ENCODE results near the gene TENM3.
"Not testable (repeated sequence)": the region's sequence is repeated elsewhere in the genome, so short reads cannot be mapped to it uniquely, and the experiment has no call there.

The TENM3 gene

GRCh38 chr4:182243204-182243603, at the start of gene TENM3:
TSS of gene TENM3 (plus strand) at chr4:182243402. CDS start at chr4:182324021, 80,619 bp downstream.
- not testable (repeated sequence) for DNase-seq (ENCODE audit: low read depth); H3K4me3 ChIP-seq (ENCODE audit: low read depth, low read length)

GRCh38 chr4:182194091-182194824, 48.9 kb upstream of the TENM3 start:
- no peak for DNase-seq (ENCODE audit: low read depth)
- TF ChIP-seq, protein P1, sequence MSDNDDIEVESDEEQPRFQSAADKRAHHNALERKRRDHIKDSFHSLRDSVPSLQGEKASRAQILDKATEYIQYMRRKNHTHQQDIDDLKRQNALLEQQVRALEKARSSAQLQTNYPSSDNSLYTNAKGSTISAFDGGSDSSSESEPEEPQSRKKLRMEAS (IDR thresholded peaks at IDR 0.05; ENCODE audit: low read depth, low read length) = no peak
- TF ChIP-seq MYC (IDR thresholded peaks at IDR 0.05; ENCODE audit: low read depth, low read length) = no peak
- TF ChIP-seq, protein P2, sequence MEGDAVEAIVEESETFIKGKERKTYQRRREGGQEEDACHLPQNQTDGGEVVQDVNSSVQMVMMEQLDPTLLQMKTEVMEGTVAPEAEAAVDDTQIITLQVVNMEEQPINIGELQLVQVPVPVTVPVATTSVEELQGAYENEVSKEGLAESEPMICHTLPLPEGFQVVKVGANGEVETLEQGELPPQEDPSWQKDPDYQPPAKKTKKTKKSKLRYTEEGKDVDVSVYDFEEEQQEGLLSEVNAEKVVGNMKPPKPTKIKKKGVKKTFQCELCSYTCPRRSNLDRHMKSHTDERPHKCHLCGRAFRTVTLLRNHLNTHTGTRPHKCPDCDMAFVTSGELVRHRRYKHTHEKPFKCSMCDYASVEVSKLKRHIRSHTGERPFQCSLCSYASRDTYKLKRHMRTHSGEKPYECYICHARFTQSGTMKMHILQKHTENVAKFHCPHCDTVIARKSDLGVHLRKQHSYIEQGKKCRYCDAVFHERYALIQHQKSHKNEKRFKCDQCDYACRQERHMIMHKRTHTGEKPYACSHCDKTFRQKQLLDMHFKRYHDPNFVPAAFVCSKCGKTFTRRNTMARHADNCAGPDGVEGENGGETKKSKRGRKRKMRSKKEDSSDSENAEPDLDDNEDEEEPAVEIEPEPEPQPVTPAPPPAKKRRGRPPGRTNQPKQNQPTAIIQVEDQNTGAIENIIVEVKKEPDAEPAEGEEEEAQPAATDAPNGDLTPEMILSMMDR (IDR thresholded peaks at IDR 0.05; ENCODE audit: low read depth, low read length) = no peak
- TF ChIP-seq POLR2A (IDR thresholded peaks at IDR 0.05; ENCODE audit: extremely low read depth, insufficient read length) = no peak
- no peak overlapping the region for H3K4me3 ChIP-seq (ENCODE audit: low read depth, low read length)

- TF ChIP-seq, protein P2 (IDR thresholded peaks at IDR 0.05; ENCODE audit: low read depth, low read length) = no peak
- TF ChIP-seq POLR2A (IDR thresholded peaks at IDR 0.05; ENCODE audit: extremely low read depth, insufficient read length) (no peak), MYC (IDR thresholded peaks at IDR 0.05; ENCODE audit: low read depth, low read length) (no peak)
- TF ChIP-seq, protein P1 (IDR thresholded peaks at IDR 0.05; ENCODE audit: low read depth, low read length) = no peak
- H3K4me3 ChIP-seq (ENCODE audit: low read depth, low read length) = no peak overlapping the region
- no peak for DNase-seq (ENCODE audit: low read depth)
These were observed 45.6 kb upstream of the TENM3 start for GRCh38 chr4:182197611-182198010.

- no peak for DNase-seq (ENCODE audit: low read depth)
- H3K4me3 ChIP-seq (ENCODE audit: low read depth, low read length) = no peak overlapping the region
- TF ChIP-seq POLR2A (IDR thresholded peaks at IDR 0.05; ENCODE audit: extremely low read depth, insufficient read length) (no peak), MYC (IDR thresholded peaks at IDR 0.05; ENCODE audit: low read depth, low read length) (no peak)
- TF ChIP-seq, protein P1 (IDR thresholded peaks at IDR 0.05; ENCODE audit: low read depth, low read length) = no peak
- TF ChIP-seq, protein P2 (IDR thresholded peaks at IDR 0.05; ENCODE audit: low read depth, low read length) = no peak
These were observed 41.3 kb upstream of the TENM3 start for GRCh38 chr4:182201871-182202270.

DNA sequence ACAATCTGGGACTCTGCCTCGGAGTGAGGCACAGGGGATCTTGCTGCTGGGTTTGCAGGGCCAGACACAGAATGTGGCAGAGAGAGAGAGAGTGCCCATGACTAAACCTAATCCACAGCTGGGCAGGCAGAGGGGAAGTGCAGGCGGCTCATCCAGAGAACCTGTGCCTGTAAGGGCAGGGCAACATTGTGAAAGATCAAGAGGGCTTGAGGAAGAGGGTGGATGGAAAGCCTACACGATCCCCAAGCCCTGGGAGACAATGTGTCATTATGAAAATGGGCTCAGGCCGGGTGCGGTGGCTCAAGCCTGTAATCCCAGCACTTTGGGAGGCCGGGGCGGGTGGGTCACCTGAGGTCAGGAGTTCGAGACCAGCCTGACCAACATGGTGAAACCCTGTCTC, 40.6 kb upstream of the TENM3 start:
- H3K4me3 ChIP-seq (ENCODE audit: low read depth, low read length) = no peak overlapping the region
- DNase-seq (ENCODE audit: low read depth) = no peak
- no peak for TF ChIP-seq MYC (IDR thresholded peaks at IDR 0.05; ENCODE audit: low read depth, low read length)
- TF ChIP-seq, protein P1 (IDR thresholded peaks at IDR 0.05; ENCODE audit: low read depth, low read length) = no peak
- no peak for TF ChIP-seq POLR2A (IDR thresholded peaks at IDR 0.05; ENCODE audit: extremely low read depth, insufficient read length)
- TF ChIP-seq, protein P2 (IDR thresholded peaks at IDR 0.05; ENCODE audit: low read depth, low read length) = no peak

GRCh38 chr4:182203872-182204411, 39.3 kb upstream of the TENM3 start:
- H3K4me3 ChIP-seq (ENCODE audit: low read depth, low read length) = no peak overlapping the region
- TF ChIP-seq, protein P1 (IDR thresholded peaks at IDR 0.05; ENCODE audit: low read depth, low read length) = no peak
- TF ChIP-seq, protein P2 (IDR thresholded peaks at IDR 0.05; ENCODE audit: low read depth, low read length) = no peak
- no peak for TF ChIP-seq POLR2A (IDR thresholded peaks at IDR 0.05; ENCODE audit: extremely low read depth, insufficient read length)
- TF ChIP-seq MYC (IDR thresholded peaks at IDR 0.05; ENCODE audit: low read depth, low read length) = no peak
- DNase-seq (ENCODE audit: low read depth) = no peak
